Mesendoderm (in vitro differentiated cells): ENCODE results near the gene TACR1.

Experiments
- DNase-seq: peaks from one replicate; pipeline ENCODE4 v3.0.0; 2013
- H2AK5ac ChIP-seq: 2 replicates; pipeline ENCODE4 v1.6.1; 2013; ENCODE audit warnings: low read length, inconsistent platforms
- H2BK120ac ChIP-seq: 2 replicates; pipeline ENCODE4 v1.6.1; 2013; ENCODE audit warnings: low read depth, mild to moderate bottlenecking, low read length, moderate library complexity, mixed read lengths
- H2BK15ac ChIP-seq: replicated peaks from 2 replicates; pipeline ENCODE4 v1.6.1; 2013; ENCODE audit warnings: low read depth, mild to moderate bottlenecking, moderate library complexity
- H2BK5ac ChIP-seq: 2 replicates; pipeline ENCODE4 v1.6.1; 2013; ENCODE audit warnings: low read length, inconsistent platforms
- H3K18ac ChIP-seq: 2 replicates; pipeline ENCODE4 v1.6.1; 2013; ENCODE audit warnings: mild to moderate bottlenecking, low read length, mixed read lengths
- H3K23ac ChIP-seq: one replicate; pipeline ENCODE4 v1.6.1; 2013; ENCODE audit warnings: low read length
- H3K27ac ChIP-seq: 2 replicates; pipeline ENCODE4 v1.5.1; 2013; ENCODE audit warnings: low read depth, mild to moderate bottlenecking, inconsistent platforms, low read length, moderate library complexity
- H3K27me3 ChIP-seq: 2 replicates; pipeline ENCODE4 v1.6.1; 2013; ENCODE audit warnings: low read length, control low read depth, mild to moderate bottlenecking, inconsistent platforms; ENCODE audit not compliant: insufficient read depth, poor library complexity
- H3K36me3 ChIP-seq: 2 replicates; pipeline ENCODE4 v1.6.1; 2013; ENCODE audit warnings: low read length, inconsistent platforms; ENCODE audit not compliant: control insufficient read depth, insufficient read depth
- H3K4ac ChIP-seq: one replicate; pipeline ENCODE4 v1.6.1; 2013; ENCODE audit warnings: low read depth, mild to moderate bottlenecking, low read length, moderate library complexity
- H3K4me1 ChIP-seq: 2 replicates; pipeline ENCODE4 v1.6.1; 2013; ENCODE audit warnings: low read depth, low read length, inconsistent platforms; ENCODE audit not compliant: control insufficient read depth
- H3K4me2 ChIP-seq: 2 replicates; pipeline ENCODE4 v1.6.1; 2013; ENCODE audit warnings: low read length
- H3K4me3 ChIP-seq: 2 replicates; pipeline ENCODE4 v1.5.1; 2013; ENCODE audit warnings: mild to moderate bottlenecking, low read length
- H3K56ac ChIP-seq: one replicate; pipeline ENCODE4 v1.6.1; 2013; ENCODE audit warnings: low read length
- H3K79me1 ChIP-seq: 2 replicates; pipeline ENCODE4 v1.6.1; 2013; ENCODE audit warnings: low read length, inconsistent platforms
- H3K79me2 ChIP-seq: 2 replicates; pipeline ENCODE4 v1.6.1; 2013; ENCODE audit warnings: mild to moderate bottlenecking, low read length; ENCODE audit not compliant: control insufficient read depth, insufficient read depth
- H3K9ac ChIP-seq: 2 replicates; pipeline ENCODE4 v1.6.1; 2013; ENCODE audit warnings: low read length, inconsistent platforms
- H4K5ac ChIP-seq: one replicate; pipeline ENCODE4 v1.6.1; 2013; ENCODE audit warnings: low read length
- H4K8ac ChIP-seq: one replicate; pipeline ENCODE4 v1.6.1; 2013; ENCODE audit warnings: low read depth, mild to moderate bottlenecking, control low read depth, low read length, moderate library complexity
- WGBS: extraction: QIAGEN DNeasy Blood & Tissue Kit; methylation state at CpG from one replicate; pipeline ENCODE4 v1.1.7; 2013; ENCODE audit warnings: low lambda C conversion rate, missing lambda C conversion rate; ENCODE audit not compliant: insufficient coverage; ENCODE audit errors: extremely low coverage; 5-methylcytosine and 5-hydroxymethylcytosine counted together

TACR1 gene

DNA sequence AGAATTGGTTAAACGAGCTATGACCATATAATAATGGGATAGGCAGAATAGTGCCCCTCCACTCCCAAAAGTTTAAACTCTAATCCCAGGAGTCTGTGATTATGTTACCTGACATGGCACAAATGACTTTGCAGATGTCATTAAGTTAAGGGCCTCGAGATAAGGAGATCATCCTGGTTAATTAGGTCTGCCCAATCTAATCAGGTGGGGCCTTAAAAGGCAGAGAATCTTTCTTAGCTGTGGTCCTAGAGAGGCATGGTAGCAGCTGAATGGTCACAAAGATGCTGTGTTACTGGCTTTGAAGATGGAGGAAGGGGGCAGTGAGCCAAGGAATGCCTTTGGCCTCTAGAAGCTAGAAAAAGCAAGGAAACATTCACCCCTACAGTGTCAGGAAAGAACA lies 31.1 kb downstream of the TACR1 start:
- Histone ChIP-seq H2AK5ac (no peak overlapping the region), H3K4me2 (no peak overlapping the region), H3K4me1 (no peaks in the 10 kb centered on the region), H3K9ac (no peak overlapping the region), H3K36me3 (no peaks in the 10 kb centered on the region), H2BK5ac (no peak overlapping the region), H3K27me3 (no peaks in the 10 kb centered on the region), H3K56ac (no peak overlapping the region), H2BK120ac (no peak overlapping the region), H3K79me1 (no peaks in the 10 kb centered on the region), H4K8ac (no peak overlapping the region), H3K4me3 (no peak overlapping the region), H3K18ac (no peak overlapping the region), H3K4ac (no peak overlapping the region), H3K23ac (no peak overlapping the region), H3K27ac (no peak overlapping the region), H2BK15ac (no peak overlapping the region), H4K5ac (no peak overlapping the region), H3K79me2 (no peaks in the 10 kb centered on the region)
- no CpG with 5 or more reads among the region's 2 CpGs for WGBS
- DNase-seq: peak; percentile 66

DNA sequence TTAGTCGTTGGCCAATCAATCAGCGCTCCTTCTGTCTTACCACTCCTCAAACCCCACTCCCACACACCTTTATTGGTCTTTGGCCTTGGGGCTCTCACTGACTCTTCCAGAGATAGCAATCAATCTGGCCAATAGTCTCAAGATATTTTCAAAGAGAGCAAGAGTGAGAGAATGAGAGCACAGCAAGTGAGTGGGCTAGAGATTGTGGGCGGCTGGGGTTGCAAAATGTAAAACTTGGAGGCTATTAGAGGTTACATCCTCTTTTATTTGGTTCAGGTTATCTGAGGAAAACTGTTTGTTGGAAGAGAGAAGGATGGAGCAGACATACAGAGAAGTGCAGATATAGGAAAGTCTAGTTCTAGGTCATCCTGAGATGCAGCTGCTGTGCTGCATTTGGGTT lies 32.8 kb downstream of the TACR1 start:
- no peaks in the 10 kb centered on the region for H3K79me2 ChIP-seq
- no peaks in the 10 kb centered on the region for H3K79me1 ChIP-seq
- no peak overlapping the region for H3K4me3 ChIP-seq
- H3K27me3 ChIP-seq: no peaks in the 10 kb centered on the region
- no peak overlapping the region for H4K5ac ChIP-seq
- no peak overlapping the region for H2AK5ac ChIP-seq
- no peak overlapping the region for H3K9ac ChIP-seq
- WGBS: no CpG with 5 or more reads among the region's 3 CpGs
- H3K36me3 ChIP-seq: no peaks in the 10 kb centered on the region
- DNase-seq: no peak
- H3K4me2 ChIP-seq: no peak overlapping the region
- no peaks in the 10 kb centered on the region for H3K4me1 ChIP-seq
- no peak overlapping the region for H2BK15ac ChIP-seq
- no peak overlapping the region for H4K8ac ChIP-seq
- no peak overlapping the region for H2BK5ac ChIP-seq
- H3K56ac ChIP-seq: no peak overlapping the region
- no peak overlapping the region for H3K23ac ChIP-seq
- no peak overlapping the region for H3K27ac ChIP-seq
- H3K4ac ChIP-seq: no peak overlapping the region
- H2BK120ac ChIP-seq: no peak overlapping the region
- H3K18ac ChIP-seq: no peak overlapping the region

DNA sequence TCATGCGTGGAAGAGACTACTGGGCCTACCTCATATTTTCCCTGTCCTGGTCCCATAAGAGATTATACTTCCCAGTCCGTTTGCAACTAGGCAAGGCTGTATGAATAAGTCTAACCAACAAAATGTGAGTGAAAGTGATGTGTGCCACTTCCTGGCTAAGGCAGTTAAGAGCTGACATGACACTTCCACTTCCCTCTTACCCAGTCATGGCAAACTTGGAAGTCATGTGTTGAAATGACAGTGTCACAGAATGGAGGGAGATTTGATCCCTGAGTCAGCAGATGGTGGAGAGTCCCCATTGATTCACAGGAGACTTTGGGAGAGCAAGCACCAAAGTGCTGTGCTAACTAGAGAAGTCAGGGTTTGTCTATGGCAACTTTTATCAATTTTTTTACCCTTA lies 36.4 kb downstream of the TACR1 start:
- WGBS: no CpG with 5 or more reads among the region's 2 CpGs
- no peak overlapping the region for H4K5ac ChIP-seq

DNA sequence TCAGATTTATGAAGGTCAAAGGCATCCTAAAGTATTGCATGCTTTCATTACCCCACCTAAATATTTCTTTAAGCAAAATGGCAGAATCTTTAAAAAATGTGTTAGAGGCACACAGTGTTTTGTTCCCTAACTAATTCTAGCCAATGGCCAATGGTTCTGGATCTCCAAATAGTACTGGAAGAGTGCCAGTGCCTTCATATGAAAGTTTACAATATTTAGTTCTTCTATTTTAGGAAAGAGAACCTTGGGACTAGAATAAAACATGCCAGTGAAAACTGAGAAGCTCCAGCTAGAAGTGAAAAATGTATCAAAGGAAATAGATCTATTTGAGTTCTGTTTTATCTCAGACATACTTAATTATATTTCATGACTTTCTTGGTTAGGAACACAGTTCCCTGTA lies 37.1 kb downstream of the TACR1 start:
- no peak overlapping the region for H3K9ac ChIP-seq
- DNase-seq: no peak
- no peaks in the 10 kb centered on the region for H3K79me1 ChIP-seq
- H3K18ac ChIP-seq: no peak overlapping the region
- no peak overlapping the region for H4K5ac ChIP-seq
- no peak overlapping the region for H3K4me3 ChIP-seq
- no peak overlapping the region for H3K23ac ChIP-seq
- no peak overlapping the region for H2BK120ac ChIP-seq
- H3K4me1 ChIP-seq: no peaks in the 10 kb centered on the region
- H3K36me3 ChIP-seq: no peaks in the 10 kb centered on the region
- no peak overlapping the region for H4K8ac ChIP-seq
- no peak overlapping the region for H3K4ac ChIP-seq
- H3K27me3 ChIP-seq: no peaks in the 10 kb centered on the region
- H3K56ac ChIP-seq: no peak overlapping the region
- no peak overlapping the region for H3K27ac ChIP-seq
- H2BK5ac ChIP-seq: no peak overlapping the region
- H2AK5ac ChIP-seq: no peak overlapping the region
- H3K79me2 ChIP-seq: no peaks in the 10 kb centered on the region
- no peak overlapping the region for H3K4me2 ChIP-seq
- no peak overlapping the region for H2BK15ac ChIP-seq

More for the DNA sequence above, 36.4 kb downstream of the TACR1 start:
- no peak overlapping the region for H3K4me3 ChIP-seq
- H2BK15ac ChIP-seq: no peak overlapping the region
- no peak overlapping the region for H3K4me2 ChIP-seq
- H3K79me1 ChIP-seq: no peaks in the 10 kb centered on the region
- no peak overlapping the region for H4K8ac ChIP-seq
- no peak overlapping the region for H3K18ac ChIP-seq
- H2BK5ac ChIP-seq: no peak overlapping the region
- H3K23ac ChIP-seq: no peak overlapping the region
- H3K56ac ChIP-seq: no peak overlapping the region
- no peaks in the 10 kb centered on the region for H3K4me1 ChIP-seq
- H3K36me3 ChIP-seq: no peaks in the 10 kb centered on the region
- H3K9ac ChIP-seq: no peak overlapping the region
- H3K27ac ChIP-seq: no peak overlapping the region
- no peaks in the 10 kb centered on the region for H3K79me2 ChIP-seq
- no peak for DNase-seq
- no peaks in the 10 kb centered on the region for H3K27me3 ChIP-seq
- no peak overlapping the region for H2AK5ac ChIP-seq
- H3K4ac ChIP-seq: no peak overlapping the region
- no peak overlapping the region for H2BK120ac ChIP-seq

DNA sequence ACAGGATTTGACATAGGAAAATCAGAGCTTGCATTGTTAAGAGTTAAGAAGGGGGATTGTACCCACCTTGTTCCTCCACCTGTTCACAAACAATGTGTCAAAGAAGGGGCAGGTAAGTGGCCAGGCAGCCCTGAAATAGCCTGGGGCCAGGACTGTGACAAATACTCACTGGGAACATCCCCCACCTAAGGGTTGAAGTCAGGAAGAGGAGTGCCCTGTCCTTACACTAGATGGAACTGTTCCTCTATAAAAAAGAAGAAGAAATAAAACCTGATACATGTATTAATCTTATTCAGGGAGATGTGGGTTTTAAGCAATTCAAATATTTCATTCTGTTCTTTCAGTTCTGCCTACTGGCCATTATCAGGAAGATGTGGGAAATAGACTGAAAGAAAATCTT lies 41.9 kb downstream of the TACR1 start:
- Histone ChIP-seq H3K18ac (no peak overlapping the region), H2BK120ac (no peak overlapping the region), H3K4ac (no peak overlapping the region), H3K4me3 (no peak overlapping the region), H3K79me1 (no peaks in the 10 kb centered on the region), H4K5ac (no peak overlapping the region), H2BK15ac (no peak overlapping the region), H3K27me3 (no peaks in the 10 kb centered on the region), H3K36me3 (no peaks in the 10 kb centered on the region), H2BK5ac (no peak overlapping the region), H2AK5ac (no peak overlapping the region), H3K27ac (no peak overlapping the region), H3K23ac (no peak overlapping the region), H3K56ac (no peak overlapping the region), H3K79me2 (no peaks in the 10 kb centered on the region), H3K9ac (no peak overlapping the region), H3K4me2 (no peak overlapping the region), H4K8ac (no peak overlapping the region), H3K4me1 (peaks cover 3% of the 10 kb centered on the region)
- peak; percentile 71 for DNase-seq

DNA sequence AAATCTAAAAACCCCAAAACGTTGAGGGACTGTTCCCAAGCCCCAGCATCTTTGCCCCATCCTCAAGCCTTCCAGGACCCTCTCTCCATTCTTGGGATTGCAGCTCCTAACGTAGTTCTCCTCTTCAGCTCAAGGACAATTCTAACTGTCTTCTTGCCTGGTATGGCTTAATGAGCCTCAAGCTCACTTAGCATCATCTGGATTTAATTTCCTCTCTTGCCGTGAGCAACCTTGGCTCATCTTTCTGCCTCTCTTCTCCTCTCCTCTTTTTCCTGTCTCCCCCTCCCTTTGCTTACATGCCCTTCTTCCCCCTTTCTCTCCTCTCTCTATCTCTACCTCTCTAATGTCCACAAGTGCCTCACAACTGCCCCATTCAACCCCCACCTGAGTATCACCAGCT lies 44.2 kb downstream of the TACR1 start:
- Histone ChIP-seq H3K36me3 (no peaks in the 10 kb centered on the region), H4K5ac (no peak overlapping the region), H3K9ac (no peak overlapping the region), H3K27ac (no peak overlapping the region), H3K79me2 (no peaks in the 10 kb centered on the region), H2BK120ac (no peak overlapping the region), H2AK5ac (peak overlapping the region; percentile 14), H3K4me1 (peaks cover 3% of the 10 kb centered on the region), H2BK5ac (no peak overlapping the region), H4K8ac (no peak overlapping the region), H3K27me3 (no peaks in the 10 kb centered on the region), H2BK15ac (no peak overlapping the region), H3K4me3 (no peak overlapping the region), H3K79me1 (no peaks in the 10 kb centered on the region), H3K4me2 (no peak overlapping the region), H3K56ac (no peak overlapping the region), H3K4ac (no peak overlapping the region), H3K23ac (no peak overlapping the region), H3K18ac (no peak overlapping the region)
- no CpG with 5 or more reads among the region's 3 CpGs for WGBS
- no peak for DNase-seq
